ENCODE measurements around the gene SNRPB. TPM values are rescaled to one million over a fixed set of nuclear protein-coding genes. Genes with fewer than 3 reads are reported as not detected.

The SNRPB gene
- total RNA-seq, 4 donors from 2014 or later = 205 to 254 (median 242) TPM

DNA sequence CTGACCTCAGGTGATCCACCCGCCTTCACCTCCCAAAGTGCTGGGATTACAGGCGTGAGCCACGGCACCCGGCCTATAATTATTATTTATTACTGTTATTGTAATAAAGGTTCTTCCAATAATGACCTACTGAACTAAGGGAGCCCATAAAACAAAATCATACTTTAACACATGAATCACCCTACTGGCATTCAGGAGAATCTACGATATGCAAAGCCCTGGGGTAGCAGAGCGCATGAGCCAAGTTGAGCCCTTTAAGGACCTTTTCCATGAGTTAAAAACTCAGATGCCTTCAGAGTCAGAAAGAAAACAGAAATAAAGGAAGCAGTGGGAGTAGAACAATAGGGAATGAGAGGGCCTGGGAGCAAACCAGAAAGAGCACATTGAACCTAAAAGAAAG is 41.5 kb downstream of the SNRPB start:
- WGBS, 2 donors = 55 to 64% methylated on average over 6 of the region's 6 CpGs
- H3K4me3 ChIP-seq (ENCODE audit: low read depth, poor library complexity, severe bottlenecking) = no peak overlapping the region
- TF ChIP-seq, protein P1, sequence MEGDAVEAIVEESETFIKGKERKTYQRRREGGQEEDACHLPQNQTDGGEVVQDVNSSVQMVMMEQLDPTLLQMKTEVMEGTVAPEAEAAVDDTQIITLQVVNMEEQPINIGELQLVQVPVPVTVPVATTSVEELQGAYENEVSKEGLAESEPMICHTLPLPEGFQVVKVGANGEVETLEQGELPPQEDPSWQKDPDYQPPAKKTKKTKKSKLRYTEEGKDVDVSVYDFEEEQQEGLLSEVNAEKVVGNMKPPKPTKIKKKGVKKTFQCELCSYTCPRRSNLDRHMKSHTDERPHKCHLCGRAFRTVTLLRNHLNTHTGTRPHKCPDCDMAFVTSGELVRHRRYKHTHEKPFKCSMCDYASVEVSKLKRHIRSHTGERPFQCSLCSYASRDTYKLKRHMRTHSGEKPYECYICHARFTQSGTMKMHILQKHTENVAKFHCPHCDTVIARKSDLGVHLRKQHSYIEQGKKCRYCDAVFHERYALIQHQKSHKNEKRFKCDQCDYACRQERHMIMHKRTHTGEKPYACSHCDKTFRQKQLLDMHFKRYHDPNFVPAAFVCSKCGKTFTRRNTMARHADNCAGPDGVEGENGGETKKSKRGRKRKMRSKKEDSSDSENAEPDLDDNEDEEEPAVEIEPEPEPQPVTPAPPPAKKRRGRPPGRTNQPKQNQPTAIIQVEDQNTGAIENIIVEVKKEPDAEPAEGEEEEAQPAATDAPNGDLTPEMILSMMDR (IDR thresholded peaks at IDR 0.05) = no peak
- TF ChIP-seq POLR2A (IDR thresholded peaks at IDR 0.05) = no peak
- no peak for DNase-seq (ENCODE audit: low spot score in 2 of 2)
- intact Hi-C loops (cut with DNase I; ENCODE audit: low total_unique reads) = no loop called here

DNA sequence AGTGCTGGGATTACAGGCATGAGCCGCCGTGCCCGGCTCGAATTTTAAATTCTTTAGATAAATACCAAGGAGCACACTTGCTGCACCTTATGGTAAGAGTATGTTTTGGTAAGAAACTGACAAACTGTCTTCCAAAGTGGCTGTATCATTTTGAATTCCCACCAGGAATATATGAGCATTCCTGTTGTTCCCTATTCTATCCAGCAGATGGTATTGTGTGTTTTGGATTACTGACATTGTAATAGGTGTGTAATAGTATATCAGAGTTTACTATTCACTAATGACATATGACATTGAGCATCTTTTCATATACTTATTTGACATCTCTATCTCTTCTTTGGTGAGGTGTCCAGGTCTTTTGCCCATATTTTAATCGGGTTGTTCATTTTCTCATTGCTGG is 49.3 kb downstream of the SNRPB start:
- TF ChIP-seq POLR2A (IDR thresholded peaks at IDR 0.05) = no peak
- TF ChIP-seq, protein P1 (IDR thresholded peaks at IDR 0.05) = no peak
- intact Hi-C loops (cut with DNase I; ENCODE audit: low total_unique reads) = no loop called here
- WGBS, 2 donors = 84 to 88% methylated on average over 5 of the region's 5 CpGs
- H3K4me3 ChIP-seq (ENCODE audit: low read depth, poor library complexity, severe bottlenecking) = no peak overlapping the region
- DNase-seq (ENCODE audit: low spot score in 2 of 2) = no peak

DNA sequence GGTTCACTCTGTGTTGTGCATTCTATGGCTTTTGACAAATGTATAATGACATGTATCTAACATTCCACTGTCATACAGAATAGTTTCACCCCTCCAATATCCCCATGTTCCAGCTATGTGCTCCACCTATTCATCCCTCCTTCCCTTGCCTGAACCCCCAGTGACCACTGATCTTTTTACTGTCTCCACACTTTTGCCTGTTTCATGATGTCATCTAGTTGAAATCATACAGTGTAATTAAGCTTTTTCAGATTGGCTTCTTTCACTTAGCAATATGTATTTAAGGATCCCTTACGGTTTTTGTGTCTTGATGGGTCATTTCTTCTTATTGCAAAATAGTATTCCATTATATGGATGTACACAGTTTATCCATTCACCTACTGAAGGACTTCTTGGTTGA is 50.1 kb downstream of the SNRPB start:
- no peak for TF ChIP-seq POLR2A (IDR thresholded peaks at IDR 0.05)
- TF ChIP-seq, protein P1 (IDR thresholded peaks at IDR 0.05) = no peak
- DNase-seq (ENCODE audit: low spot score in 2 of 2) = no peak
- intact Hi-C loops (cut with DNase I; ENCODE audit: low total_unique reads) = no loop called here
- 73 to 76% methylated on average over 1 of the region's 1 CpG for WGBS, 2 donors
- no peak overlapping the region for H3K4me3 ChIP-seq (ENCODE audit: low read depth, poor library complexity, severe bottlenecking)

DNA sequence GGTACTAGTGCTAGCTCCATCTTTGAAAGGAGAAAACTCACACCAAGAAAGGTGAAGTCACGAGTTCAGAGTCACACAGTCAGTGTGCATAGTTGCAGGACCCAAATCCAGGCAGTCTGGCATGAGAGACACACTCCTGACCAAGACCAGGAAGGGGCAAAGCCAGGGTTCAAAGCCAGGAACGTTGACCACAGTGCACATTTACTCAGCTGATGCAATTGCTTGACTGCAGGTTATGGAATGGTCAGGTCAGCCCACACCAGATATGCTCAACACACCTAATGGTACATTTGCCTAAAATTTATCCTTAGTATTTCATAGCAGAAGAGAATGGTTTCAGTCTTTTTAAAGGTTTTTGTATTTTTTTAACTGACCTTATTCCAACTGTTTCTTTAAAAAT is 52.2 kb downstream of the SNRPB start:
- no peak overlapping the region for H3K4me3 ChIP-seq (ENCODE audit: low read depth, poor library complexity, severe bottlenecking)
- intact Hi-C loops (cut with DNase I; ENCODE audit: low total_unique reads) = no loop called here
- TF ChIP-seq POLR2A (IDR thresholded peaks at IDR 0.05) = no peak
- TF ChIP-seq, protein P1 (IDR thresholded peaks at IDR 0.05) = no peak
- DNase-seq (ENCODE audit: low spot score in 2 of 2) = no peak
- WGBS, 2 donors = 40 to 46% methylated on average over 2 of the region's 2 CpGs

DNA sequence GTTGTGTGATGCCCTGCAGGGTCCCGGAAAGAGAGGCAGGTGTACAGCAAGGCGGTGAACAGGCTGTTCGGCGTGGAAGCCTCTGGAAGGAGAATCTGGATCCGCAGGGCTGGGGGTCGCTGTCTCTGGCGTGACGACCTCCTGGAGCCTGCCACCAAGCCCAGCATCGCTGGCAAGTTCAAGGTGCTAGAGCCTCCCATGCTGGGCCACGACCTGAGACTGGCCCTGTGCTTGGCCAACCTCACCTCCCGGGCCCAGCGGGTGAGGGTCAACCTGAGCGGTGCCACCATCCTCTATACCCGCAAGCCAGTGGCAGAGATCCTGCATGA is 53.4 kb downstream of the SNRPB start:
- DNase-seq (ENCODE audit: low spot score in 2 of 2) = no peak
- TF ChIP-seq, protein P1 (IDR thresholded peaks at IDR 0.05) = no peak
- TF ChIP-seq POLR2A (IDR thresholded peaks at IDR 0.05) = no peak
- 87 to 89% methylated on average over 12 to 14 of the region's 14 CpGs for WGBS, 2 donors
- intact Hi-C loops (cut with DNase I; ENCODE audit: low total_unique reads) = no loop called here
- H3K4me3 ChIP-seq (ENCODE audit: low read depth, poor library complexity, severe bottlenecking) = no peak overlapping the region

DNA sequence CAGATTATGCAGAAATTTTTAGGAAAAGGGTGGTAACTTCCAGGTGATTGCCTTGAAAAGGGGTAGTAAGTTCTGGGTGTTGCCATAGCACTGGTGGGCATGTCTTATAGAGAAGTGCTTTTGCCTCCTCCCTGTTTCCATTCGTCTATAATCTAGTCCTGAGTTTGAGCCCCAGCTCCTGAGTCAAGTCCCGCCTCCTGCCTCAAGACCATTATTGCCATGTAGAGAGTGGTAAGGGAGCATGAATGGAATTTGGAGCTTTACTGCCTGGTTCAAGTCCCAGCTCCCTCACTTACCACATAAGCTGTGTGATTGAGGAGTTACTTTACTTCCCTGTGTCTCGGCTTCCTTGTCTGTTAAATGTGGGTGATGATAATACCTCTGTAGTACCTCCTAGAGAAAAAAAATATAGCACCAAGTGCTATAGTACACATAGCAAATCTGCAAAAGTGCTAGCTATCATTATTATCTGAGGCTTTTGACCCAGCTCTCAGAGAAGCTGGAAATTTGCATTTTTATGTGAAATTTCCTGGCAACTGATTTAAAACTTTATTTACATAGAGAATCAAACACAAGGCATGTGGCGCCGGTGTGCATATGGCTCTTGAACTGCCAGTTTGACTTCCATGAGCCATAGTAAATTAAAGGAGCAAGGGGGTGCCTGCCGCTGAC is 53.9 kb downstream of the SNRPB start:
- H3K4me3 ChIP-seq (ENCODE audit: low read depth, poor library complexity, severe bottlenecking) = no peak overlapping the region
- intact Hi-C loops (cut with DNase I; ENCODE audit: low total_unique reads) = no loop called here
- WGBS, 2 donors = 69% methylated on average over 6 of the region's 6 CpGs
- TF ChIP-seq, protein P1 (IDR thresholded peaks at IDR 0.05) = no peak
- TF ChIP-seq POLR2A (IDR thresholded peaks at IDR 0.05) = no peak
- no peak for DNase-seq (ENCODE audit: low spot score in 2 of 2)
